Measurements from ENCODE around the gene TTC13. TPM values are rescaled to one million over a fixed set of nuclear protein-coding genes. Genes with fewer than 3 reads are reported as not detected.

TTC13 gene
- total and polyA plus RNA-seq, 2 of the 13 experiments (the other 11 are each of a cell fraction or from before 2014, with no cell fraction given), result 5.8 to 15.9 TPM

- TF ChIP-seq MLX (CRISPR knock-in tag; IDR thresholded peaks at IDR 0.05) (no peak), ZBED4 (CRISPR knock-in tag; IDR thresholded peaks at IDR 0.05; ENCODE audit: borderline replicate concordance) (no peak), E2F1 (CRISPR knock-in tag; IDR thresholded peaks at IDR 0.05) (0 out of 2 replicates have a peak, but pooled peaks have one; percentile 28), ZNF615 (CRISPR knock-in tag; IDR thresholded peaks at IDR 0.05; ENCODE audit: borderline replicate concordance) (no peak), ZSCAN22 (CRISPR knock-in tag; IDR thresholded peaks at IDR 0.05) (no peak), DMTF1 (CRISPR knock-in tag; IDR thresholded peaks at IDR 0.05) (no peak), ZXDC (CRISPR knock-in tag; IDR thresholded peaks at IDR 0.05) (no peak), ETS1 (CRISPR knock-in tag; IDR thresholded peaks at IDR 0.05) (no peak), SMAD3 (CRISPR knock-in tag; IDR thresholded peaks at IDR 0.05) (no peak), TSC22D2 (CRISPR knock-in tag; IDR thresholded peaks at IDR 0.05; ENCODE audit: borderline replicate concordance) (no peak), ZNF737 (CRISPR knock-in tag; IDR thresholded peaks at IDR 0.05; ENCODE audit: borderline replicate concordance) (no peak), ISX (CRISPR knock-in tag; conservative IDR thresholded peaks at IDR 0.05) (no peak), MEIS1 (CRISPR knock-in tag; IDR thresholded peaks at IDR 0.05; ENCODE audit: borderline replicate concordance) (no peak), ZSCAN5A (CRISPR knock-in tag; IDR thresholded peaks at IDR 0.05; ENCODE audit: borderline replicate concordance) (no peak)
Measured at GRCh38 chr1:230868736-230869385, 109.8 kb downstream of the TTC13 start (continued).
